Stimulated activated CD8-positive, alpha-beta memory T cell treated with anti-CD3 and anti-CD28 coated beads, Interleukin-12 subunit alpha, Interleukin-12 subunit beta, amount 100 ng/mL, for 1 hour (primary cell): Measurements from ENCODE around the gene GDF9.

Experiments used
- DNase-seq: peaks from one replicate; pipeline ENCODE4 v3.0.0-alpha.2; 2020; ENCODE audit warnings: low read depth

The GDF9 gene, protein sequence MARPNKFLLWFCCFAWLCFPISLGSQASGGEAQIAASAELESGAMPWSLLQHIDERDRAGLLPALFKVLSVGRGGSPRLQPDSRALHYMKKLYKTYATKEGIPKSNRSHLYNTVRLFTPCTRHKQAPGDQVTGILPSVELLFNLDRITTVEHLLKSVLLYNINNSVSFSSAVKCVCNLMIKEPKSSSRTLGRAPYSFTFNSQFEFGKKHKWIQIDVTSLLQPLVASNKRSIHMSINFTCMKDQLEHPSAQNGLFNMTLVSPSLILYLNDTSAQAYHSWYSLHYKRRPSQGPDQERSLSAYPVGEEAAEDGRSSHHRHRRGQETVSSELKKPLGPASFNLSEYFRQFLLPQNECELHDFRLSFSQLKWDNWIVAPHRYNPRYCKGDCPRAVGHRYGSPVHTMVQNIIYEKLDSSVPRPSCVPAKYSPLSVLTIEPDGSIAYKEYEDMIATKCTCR

DNA sequence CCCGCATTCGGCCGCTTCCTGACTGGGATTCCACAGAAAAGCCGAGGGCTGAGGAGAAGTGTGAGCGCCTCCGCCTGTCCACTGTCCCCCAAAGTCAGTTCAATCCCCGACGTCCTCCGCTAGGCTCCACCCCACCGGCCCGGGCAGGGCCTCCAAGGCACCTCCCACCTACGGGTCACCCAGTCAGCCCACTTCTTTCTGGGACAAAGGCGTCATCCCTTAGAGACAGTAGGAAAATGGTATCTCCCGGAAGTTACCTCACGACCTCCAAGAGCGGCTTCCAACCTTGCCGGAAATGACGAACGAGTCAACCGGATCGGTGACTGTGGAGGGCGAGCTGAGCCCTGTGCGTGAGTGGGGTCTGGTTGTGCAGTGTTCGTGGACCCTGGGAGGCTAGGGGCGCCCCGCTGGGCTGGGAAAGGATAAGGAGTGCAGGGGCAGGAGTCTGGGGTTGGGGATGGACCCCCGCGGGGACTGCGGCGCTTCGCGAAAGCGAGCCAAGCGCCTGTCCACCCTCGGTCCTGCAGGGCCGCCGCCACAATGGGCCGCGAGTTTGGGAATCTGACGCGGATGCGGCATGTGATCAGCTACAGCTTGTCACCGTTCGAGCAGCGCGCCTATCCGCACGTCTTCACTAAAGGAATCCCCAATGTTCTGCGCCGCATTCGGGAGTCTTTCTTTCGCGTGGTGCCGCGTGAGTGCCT, at the start of gene GDF9, which contains the start of gene UQCRQ:
GDF9 (minus strand) TSS at position 128 of the 704 bp plus-strand sequence. CDS start 1,936 bp downstream, outside the sequence.
UQCRQ (plus strand) TSS at position 301 of the 704 bp plus-strand sequence; CDS start at position 541, 240 bp downstream.
- DNase-seq: peak; percentile 82

DNA sequence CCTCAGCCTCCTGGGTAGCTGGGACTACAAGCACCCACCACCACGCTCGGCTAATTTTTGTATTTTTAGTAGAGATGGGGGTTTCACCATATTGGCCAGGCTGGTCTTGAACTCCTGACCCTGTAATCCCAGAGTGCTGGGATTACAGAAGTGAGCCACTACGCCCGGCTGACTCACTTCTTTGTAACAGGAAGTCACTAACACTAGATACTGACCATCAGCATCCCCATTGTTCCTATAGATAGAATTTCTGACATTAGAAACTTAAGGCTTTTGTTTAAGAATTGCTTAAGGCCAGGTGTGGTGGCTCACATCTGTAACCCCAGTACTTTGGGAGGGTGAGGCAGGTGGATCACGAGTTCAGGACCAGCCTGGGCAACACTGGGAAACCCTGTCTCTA, 49.4 kb upstream of the GDF9 start:
- DNase-seq: no peak

DNA sequence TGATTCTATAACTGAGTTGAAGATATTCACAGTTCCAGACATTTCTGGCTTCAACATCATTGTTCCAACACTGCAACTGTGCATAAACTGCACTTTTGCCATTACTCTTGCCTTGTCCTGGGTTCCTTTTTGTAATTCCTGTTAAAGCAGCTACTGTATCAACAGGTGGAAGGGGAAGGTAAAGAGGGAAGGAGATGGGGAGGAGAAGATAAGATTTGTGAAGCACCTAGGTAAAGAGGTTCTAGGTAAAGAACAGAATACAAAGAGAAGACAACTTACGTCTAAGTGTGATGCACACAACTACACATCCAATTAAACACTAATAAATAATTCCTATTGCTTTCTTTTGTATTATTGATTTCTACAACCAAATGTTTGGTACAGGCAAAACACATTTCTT, 43.4 kb upstream of the GDF9 start:
- no peak for DNase-seq

DNA sequence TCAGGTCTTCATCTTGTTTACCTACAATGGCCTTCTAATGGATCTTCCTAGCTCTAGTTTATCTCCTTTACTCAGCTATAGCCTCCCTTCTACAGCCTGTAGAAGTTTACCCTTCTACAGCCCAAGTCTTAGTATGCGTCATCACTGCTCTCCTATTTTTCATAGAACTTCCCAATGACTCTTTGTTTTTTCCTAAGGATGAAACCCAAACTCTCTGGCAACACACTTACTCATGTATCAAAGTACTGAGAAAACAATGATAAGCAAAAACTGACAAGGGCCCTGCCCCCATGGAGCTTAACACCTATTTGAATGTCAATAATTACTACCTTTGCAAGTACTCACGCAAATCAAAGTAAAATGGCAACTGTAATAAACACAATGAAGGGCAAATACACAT, 40.9 kb upstream of the GDF9 start:
- no peak for DNase-seq

DNA sequence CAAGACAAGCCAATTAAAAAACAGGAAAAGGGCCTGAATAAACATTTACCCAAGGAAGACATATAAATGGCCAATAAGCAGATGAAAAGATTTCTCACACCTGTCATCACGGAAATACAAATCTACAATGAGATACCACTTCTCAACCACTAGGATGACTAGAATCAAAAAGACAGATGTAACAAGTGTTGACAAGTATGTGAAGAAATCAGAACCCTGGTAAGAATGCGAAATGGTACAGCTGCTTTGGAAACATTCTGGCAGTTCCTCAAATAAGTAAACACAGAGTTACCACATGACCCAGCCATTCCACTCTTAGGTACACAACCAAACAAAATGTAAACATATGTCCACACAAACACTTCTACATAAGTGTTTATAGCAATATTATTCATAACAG, 39.7 kb upstream of the GDF9 start:
- no peak for DNase-seq

DNA sequence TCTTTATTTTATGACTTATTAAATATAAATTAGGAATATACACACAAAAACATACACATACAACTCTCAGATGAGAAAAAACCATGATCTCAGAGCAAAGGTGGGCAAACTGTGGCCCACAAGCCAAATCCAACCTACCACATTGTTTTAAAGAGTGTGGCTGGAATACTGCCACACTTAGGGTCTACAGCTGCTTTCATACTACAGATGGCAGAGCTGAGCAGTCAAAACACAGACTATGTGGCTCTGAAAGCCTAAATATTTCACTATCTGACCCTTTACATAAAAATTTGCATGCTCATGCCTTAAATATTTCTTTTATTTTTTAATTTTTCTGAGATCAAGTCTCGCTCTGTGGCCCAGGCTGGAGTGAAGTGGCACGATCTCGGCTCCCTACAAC, 35.5 kb upstream of the GDF9 start:
- no peak for DNase-seq

DNA sequence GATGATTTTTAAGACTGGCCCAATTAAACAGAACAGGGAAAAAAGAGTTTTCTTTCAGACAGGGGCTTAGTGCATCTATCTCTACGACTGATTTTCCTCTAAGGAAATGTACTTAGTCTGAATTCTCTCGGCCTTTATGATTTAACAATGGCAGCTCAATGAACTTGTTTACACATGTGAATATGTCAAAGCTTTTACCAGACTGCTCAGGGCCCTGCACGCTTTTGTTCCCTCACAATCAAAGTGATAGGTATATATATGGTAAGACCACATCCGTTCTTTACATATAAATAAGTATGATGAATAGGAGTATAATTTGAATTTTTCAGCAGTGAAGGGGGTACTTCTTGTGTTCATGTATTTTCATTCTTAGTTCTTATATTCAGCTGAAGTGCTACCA, 34.8 kb upstream of the GDF9 start:
- no peak for DNase-seq

DNA sequence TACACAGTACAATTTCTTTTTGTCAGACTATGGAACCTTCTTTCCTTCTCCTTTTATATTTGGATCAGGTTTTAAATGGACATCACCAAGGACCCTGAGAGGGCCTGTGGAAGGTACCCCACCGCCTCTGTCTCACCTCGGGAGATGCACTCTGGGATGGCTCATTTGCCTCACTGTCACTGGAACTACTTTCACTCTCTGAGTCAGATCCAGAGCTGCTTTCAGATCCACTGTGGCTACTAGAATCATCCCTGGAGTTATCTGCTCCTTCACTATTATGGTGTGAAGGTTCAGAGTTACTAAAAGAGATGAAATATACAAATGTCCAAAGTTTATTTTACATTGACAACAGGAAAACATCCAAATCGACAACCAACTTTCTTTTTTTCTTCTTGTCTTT, 31.8 kb upstream of the GDF9 start:
- DNase-seq: no peak

DNA sequence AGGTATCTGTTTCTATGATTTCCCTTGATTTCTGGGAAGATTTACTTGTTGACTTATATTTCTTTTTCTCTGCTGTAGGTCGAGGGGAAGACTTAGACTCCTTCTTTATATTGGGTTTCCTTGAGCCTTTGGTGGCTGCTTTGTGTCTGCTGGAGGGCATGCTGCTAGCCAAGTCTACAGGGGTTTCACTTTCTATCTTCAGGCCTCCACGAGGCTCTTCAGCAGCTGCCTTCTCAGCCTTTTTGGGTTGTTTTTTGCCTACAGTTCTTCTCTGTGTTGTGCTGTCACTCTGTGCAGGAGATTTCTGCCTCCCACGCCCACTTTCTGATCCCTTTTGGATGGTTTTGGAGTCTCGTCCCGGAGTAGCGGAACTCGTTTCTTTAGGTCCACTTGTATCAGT, 30.4 kb upstream of the GDF9 start:
- DNase-seq: no peak

DNA sequence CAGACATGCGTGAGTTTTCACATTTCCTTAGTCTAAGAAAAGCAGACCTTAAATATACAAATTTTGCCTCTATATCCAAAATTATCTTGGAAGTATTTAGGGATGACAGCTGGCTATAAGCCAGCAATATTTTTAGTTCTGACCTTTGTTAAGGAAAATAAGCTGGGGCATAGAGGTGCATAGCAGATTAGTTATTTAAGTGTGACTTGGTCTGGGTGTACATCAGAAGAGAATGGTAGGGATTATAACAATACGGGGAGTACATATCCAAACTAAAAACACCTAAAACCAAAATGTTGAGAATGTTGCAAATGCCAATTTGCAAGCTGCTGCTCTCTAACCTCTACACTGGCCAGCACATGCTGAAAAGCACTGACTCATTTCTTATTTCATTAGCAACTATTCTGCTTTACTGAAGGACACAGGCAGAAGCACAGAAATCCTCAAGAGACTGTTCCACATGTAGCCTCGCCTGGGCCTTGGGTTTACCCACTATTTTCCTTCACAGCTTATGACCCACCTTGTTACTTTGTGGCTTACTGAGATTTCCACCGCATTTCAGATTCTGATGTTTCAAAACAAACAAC, 29.5 kb upstream of the GDF9 start:
- DNase-seq: no peak

DNA sequence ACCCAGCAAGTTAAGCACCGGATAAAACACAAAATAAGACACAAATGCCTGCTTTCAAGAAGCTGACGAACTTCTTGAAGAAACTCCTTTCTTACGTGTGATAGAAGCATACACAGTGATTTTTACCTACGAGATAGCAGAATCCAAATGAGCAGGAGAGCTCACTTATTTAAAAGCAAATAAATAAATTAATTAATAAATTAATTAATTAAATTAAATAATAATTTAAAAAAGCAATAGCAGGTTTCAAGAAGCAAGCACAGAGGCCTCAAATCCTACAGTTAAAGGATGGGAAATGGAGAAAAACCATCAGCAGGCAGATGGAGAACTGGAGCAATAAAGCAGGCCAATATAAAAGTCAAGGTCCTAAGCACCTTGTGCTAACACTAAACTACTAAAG, 24.5 kb upstream of the GDF9 start:
- no peak for DNase-seq

DNA sequence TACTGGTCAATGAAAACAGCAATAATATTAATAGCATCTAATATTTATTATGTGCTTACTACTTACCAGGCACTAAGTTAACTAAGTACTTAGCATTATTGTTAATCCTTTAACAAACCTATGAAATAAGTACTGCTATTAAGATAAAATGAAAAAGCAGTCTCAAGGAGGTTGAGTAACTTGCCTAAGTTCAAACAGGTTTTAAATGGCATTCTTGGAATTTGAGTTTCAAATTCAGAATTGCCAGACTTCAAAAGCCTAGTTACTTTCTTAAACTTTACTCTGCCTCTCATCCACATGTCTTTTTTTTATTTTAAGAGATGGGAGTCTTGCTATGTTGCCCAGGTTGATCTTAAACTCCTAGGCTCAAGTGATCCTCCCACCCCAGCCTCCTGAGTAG, 23.2 kb upstream of the GDF9 start:
- no peak for DNase-seq

DNA sequence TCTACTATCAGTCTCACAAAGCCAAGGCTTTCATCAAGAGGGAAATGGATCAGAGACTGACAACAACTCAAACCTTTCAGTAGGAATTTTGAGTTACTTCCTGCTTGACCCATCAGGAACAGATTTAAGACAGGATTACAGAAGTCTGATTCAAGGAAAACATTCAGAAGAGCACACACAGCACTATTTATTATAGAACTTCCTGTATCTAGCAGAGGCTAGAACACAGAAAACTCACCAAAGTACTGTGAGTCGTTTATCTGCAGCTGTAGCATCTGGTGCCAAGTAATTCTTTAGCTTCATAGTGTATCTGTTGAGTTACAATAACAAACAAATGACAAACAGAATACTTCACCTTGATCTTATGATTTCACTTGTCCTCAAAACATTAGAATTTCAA, 21.0 kb upstream of the GDF9 start:
- no peak for DNase-seq

DNA sequence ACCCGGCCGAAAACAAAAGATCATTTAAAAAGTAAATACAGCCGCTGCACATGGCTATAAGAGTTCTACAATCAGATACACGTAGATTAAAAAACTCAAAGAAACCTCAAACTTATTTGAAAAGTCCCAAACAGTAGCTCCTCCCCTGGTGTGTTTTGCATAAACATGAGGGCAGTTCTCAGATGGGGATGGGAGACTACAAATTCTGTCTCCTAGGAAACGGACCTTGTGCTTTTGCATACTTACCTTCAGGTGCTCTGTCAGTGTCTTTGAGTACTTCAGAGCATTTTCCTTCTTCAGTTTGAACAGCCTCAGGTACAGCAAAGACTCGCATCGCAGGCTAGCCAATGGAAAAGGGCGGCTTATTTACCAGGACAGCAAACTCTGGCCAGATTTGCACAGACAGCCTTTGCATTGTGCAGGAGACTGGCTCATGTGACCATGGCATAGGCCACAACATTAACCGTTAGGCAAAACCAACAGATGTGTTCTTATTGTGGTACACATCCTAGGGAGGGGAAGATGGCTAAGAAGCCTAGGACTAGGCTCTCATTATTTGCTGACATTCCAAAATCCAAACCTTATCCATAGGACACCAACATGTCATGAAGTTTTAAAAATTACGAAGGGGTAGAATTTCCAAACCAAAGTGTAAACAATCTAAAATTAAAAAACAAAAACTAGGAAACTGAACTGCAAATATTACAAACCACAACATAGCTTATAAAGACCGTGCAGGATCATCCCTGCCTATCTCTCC, 20.0 kb upstream of the GDF9 start:
- DNase-seq: no peak

DNA sequence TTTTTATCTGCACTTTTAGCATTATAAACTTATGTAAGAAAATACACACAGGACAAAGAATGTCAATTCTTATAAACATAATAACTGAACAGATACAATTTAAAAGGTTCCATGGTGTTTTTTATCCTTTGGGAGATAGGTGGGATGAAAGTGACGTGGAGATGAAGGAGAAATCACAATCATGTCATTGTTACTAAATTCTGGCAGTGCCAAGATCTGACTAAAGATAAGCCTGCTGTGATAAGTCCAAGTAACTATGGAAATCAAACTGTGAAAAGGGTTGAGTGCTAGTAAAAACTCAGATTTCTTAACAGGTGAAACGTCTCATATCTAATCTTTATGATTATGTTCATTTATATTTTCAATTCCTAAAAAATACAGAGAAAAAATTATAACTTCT, 18.3 kb upstream of the GDF9 start:
- no peak for DNase-seq

DNA sequence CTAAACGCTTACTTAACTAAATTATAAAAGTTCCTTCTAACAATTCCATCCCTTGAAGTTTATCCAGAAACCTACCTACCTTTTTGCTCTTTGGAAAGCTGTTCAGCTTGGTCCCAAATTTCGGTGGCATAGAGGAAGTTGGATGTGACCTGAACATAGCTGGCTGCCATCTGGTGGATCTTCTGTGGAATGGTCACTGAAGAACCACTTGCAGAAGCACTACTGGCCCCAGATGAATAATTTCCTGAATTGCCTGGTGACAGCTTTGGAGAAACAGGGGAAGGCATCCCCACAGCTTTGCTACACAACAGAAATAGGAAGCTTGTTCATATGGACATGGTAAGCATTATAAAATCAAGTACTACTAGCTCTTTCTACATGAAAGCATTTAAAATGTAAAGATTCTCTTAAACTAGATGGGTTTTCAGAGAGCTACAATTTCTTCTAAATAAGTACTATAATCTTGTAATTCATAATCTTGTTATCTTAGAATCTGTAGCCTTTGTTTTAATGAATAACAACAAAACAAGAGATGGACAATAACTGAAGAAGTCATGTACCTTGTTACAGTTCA, 17.1 kb upstream of the GDF9 start:
- DNase-seq: no peak

DNA sequence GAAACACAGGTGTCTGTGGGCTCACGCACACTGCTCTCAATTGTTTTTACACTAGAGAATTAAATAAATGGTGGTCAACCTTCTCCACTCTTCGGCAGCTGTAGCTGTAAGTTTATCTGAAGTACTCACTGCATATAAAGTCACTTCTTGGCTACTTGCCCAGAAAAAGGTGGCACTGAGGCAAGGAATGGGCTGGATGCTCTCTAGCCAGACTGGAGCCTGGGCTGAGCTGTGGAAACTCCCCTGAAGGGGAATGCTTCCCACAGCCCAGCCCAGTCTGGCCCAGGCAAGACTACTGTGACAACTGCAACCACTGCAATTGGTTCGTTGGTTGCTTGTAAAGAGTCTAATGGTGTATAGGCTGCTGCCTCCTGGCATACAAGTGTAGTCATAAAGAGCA, 11.7 kb upstream of the GDF9 start:
- DNase-seq: no peak

DNA sequence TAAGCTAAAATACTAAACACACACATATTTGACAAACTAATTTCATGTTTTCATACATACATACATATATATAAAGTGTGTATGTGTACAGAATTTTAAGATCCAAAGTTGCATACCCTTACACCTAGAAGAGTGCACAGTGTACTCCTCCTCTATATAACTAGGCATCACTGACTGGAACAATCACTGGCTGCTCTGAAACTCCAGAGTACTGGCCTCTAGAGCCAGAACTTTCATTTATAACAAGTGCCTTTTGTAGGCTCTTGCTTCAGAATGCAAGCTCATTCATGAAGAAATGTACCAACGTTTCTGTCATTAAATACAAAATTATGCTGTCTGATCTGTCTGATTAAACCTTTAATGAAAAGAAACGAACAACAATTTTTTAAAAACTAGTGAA, 11.2 kb upstream of the GDF9 start:
- DNase-seq: no peak

DNA sequence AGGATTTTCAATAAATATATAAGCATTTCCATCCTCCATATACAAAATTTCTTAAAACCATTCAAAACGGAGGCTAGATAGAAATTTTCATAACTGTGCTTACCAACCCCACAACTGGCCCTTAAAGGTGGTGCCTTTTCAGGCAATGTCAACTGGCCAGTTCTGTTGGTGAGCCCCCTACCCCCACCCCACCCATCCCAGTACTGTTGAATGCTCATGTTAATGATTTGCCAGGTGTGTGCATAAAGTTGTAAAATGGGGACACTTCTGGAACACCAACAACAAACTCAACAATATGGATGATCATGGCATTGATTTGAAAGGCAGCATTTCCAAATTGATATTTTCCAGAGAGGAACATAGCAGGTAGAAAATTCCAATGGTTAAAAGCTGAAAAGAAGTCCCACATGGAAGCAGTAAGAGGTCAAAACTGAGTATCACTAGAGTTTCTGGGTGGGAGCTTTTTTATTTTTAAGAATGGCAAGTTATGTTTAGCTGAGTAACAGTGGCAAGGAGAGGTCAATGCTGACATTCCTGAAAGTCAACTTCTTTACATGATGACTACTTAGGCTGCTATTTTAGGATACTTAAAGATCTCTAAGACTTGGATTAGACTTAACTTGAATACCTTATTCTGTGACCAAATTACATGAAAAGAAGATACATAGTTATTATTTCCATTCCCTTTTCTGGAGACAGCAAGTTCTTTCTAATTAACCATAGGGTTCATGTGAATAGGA, 9.9 kb upstream of the GDF9 start:
- DNase-seq: no peak

DNA sequence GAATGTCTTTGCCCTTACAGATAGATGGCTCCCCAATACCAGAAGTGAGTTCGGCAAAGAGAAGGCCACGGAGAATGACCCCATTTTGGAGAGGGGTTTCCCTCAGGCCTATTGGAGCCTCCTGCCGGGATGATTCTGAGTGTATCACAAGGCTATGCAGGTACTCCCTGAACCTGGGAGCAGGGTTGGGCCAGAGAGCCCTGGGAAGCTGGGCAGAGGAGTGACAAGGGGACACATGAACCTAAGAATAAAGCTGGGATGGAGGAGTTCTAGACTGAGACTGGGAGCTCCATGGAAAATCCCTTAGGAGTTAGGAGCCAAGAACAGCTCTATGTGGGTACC, 7.6 kb upstream of the GDF9 start:
- no peak for DNase-seq
